HG02884 (cell line): Measurements from ENCODE around the gene AIP.
A peak's percentile ranks its signal among the peaks of the same experiment; 100 is the strongest.
"Not testable (repeated sequence)": the region's sequence is repeated elsewhere in the genome, so short reads cannot be mapped to it uniquely, and the experiment has no call there.

Source experiments
- ATAC-seq: cut with Tn5 transposase; IDR thresholded peaks from one replicate; pipeline ENCODE4 v1.9.1; 2021; ENCODE audit warnings: mild to moderate bottlenecking, moderate library complexity; ENCODE audit not compliant: unreplicated experiment

AIP gene

DNA sequence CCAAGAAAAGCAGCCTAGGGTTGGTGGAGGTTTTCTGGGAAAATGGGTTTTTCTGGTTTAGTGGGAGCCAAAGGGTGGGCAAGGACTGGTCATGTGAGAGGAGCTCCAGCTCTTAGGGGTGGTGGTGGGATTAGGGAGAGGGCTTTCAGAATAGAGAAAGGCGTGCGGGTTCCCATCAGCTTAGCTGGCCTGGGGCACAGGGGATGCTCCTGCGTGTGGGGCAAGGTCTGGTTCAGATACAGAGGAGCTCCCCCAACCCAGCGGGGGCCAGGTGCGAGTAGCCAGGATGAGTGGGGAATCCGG, 14.4 kb upstream of the AIP start:
- no peak for ATAC-seq

DNA sequence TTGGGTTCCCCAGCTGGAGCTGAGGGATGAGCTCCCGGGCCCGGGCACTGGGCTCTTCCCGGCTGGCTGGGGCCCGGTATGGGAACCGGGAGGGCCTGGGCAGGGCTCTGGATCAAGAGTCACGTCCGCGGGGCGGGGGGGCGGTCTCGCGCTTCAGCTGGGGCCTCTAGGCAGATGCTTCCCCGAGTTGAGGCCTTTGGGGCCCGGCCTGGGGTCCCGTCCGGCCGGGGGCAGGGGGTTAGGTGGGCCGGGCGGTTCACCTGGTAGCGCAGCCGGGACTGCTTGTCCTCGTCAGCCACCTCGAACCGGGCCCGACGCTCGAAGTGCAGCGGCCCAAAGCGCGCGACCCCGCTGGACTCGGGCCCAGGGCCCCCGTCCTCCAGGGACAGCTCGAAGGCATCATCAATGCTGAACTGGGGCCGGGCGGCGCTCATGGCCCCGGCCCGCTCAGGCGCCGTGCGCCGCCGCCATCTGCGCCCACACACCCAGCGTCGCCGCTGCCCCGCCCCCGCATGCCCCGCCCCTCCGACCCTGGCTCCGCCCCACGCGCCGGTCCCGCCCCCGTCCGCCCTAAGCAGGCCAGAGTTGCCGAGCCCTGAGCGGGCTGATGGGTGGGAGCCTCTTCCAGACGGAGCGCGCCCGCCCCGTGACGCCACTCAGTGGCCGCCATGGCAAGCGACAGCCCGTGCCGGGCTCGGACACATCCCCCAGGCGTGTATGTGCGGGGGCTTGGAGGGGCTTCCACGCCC, 13.9 kb upstream of the AIP start, which contains the start of gene TMEM134:
Gene TMEM134, minus strand, starts transcription at position 493 of the 749 bp plus-strand sequence. Its CDS starts 59 bp downstream, at position 434.
- ATAC-seq, result peak; percentile 71

DNA sequence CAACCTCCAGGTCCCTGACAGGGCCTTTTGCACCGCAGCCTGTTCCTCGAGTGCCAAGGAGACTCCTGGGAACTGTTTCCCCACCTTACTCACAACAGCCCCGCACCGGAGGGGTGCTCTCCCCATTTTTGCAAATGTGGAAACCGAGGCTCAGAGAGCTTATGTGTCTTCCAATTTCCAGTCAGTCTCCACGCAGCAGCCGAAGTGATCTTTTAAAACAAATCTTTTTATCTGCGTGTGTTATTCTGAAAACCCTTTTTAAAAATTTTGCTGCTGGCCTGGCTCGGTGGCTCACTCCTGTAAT, 13.4 kb upstream of the AIP start:
- no peak for ATAC-seq

DNA sequence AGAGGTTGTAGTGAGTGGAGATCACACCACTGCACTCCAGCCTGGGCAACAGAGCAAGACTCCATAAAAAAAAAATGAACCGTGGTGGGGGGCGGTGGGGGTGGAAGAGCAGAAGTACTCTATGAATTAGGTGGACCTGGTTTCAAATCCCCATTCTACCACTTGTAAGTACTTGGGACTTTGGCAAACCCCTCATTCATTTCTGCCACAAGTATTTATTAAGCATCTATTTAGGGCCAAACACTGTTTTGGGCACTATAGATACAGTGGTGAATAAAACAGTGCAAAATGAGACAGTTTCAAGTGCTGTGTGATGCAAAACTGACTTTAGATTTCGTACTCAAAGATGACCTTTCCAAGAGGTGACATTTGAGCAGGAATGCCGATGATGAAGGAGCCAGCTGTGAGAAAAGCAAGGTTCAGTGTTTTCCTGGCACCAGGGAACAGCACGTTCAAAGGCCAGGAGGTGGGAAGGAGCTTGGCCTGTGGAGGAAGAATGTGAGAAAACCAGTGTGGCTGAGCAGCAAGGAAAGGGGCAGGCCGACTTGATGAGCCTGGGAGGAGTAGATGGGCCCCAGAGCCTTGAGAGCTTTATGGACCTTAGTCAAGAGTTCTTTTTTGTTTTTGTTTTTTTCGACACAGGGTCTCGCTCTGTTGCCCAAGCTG, 12.4 kb upstream of the AIP start:
- ATAC-seq, result no peak

DNA sequence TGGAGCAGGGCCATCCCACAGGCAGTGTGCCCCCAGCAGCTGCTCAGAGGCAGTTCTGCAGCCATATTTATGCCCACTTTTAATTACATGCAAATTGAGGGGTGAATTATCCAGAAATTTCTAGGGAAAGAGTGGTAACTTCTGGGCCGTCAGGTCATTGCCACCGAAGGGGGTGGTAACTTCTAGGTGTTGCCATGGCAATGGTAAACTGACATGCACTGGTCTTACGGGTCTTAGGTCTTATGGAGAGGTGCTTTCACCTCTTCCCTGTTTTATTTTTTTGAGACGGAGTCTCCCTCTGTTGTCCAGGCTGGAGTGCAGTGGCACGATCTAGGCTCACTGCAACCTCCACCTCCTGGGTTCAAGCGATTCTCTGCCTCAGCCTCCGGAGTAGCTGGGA, 9.9 kb upstream of the AIP start:
- no peak for ATAC-seq

DNA sequence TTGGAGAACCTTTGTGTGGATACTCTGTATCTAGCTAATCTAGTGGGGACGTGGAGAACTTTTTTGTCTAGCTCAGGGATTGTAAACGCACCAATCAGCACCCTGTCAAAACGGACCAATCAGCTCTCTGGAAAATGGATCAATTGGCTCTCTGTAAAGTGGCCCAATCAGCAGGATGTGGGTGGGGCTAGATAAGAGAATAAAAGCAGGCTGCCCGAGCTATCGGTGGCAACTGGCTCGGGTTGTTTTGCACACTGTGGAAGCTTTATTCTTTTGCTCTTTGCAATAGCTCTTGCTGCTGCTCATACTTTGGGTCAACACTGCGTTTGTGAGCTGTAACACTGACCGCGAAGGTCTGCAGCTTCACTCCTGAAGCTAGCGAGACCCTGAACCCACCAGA, 6.1 kb upstream of the AIP start:
- ATAC-seq, result not testable (repeated sequence)

DNA sequence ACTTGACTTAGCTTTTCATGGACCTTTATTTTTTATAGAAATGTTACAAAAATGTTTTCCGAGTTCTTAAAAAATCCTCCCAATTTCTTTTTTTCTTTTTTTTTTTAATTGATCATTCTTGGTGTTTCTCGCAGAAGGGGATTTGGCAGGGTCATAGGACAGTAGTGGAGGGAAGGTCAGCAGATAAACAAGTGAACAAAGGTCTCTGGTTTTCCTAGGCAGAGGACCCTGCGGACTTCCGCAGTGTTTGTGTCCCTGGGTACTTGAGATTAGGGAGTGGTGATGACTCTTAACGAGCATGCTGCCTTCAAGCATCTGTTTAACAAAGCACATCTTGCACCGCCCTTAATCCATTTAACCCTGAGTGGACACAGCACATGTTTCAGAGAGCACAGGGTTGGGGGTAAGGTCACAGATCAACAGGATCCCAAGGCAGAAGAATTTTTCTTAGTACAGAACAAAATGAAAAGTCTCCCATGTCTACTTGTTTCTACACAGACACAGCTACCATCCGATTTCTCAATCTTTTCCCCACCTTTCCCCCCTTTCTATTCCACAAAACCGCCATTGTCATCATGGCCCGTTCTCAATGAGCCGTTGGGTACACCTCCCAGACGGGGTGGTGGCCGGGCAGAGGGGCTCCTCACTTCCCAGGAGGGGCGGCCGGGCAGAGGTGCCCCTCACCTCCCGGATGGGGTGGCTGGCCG, 5.3 kb upstream of the AIP start:
- not testable (repeated sequence) for ATAC-seq

DNA sequence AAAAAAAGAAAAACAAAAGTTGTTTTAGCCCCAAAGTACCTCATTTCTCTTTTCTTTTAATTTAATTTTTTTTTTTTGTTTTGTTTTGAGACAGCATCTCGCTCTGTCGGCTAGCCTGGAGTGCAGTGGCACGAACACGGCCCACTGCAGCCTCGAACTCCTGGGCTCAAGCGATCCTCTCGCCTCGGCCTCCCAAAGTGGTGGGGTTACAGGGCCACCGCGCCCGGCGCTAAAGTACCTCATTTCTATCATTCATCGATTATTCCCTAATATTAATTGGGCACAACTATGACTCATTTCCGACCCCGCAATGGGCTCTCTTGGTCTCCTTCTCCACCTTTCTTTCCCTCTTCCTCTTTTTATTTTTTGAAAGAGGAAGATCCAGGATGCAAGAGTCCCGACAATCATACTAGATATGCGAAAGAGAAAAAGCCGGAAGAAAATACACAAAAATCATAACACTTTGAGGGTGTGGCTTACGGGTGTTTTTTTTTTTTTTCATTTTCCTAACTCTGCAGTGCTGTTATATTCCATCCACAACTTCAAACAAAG, 475 bp upstream of the AIP start:
- no peak for ATAC-seq

DNA sequence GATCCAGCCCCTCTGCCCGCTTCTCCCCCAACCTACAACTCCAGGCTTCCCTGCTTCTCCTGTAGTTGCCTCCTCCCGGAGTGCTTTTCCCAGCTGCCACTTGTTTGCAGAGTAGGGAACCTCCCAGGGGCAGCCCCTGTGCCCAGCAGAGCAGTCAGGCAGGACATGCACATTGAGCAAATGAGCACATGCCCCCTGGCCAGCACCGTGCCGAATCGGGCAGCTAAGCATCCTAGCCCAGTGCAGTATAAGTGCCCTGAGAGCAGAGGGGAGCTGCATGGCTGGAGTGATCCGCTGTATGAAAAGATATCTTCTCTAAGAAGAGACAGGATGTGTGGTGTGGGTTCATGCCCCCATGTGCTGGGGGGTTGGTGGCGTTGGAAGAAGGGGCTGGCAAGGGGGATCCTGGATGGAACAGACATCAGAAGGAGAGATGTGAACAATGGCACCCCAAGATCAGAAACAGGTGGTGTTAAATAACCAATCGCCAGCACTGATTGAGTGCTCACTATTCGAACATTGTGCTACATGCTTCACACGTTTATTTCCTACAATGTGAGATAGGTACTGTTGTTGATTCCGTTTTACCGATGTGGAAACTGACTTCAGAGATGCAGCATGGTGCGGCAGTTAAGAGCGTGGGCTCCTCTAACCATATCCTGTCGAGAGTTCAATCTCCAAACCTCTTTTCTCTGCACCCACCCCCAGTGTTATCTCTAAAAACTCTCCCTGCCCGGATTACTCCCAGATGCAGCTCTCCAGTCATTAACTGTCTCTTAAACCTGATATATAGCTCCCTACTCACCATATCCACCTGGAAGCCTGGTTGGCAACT, 1.2 kb downstream of the AIP start:
- ATAC-seq, result no peak

DNA sequence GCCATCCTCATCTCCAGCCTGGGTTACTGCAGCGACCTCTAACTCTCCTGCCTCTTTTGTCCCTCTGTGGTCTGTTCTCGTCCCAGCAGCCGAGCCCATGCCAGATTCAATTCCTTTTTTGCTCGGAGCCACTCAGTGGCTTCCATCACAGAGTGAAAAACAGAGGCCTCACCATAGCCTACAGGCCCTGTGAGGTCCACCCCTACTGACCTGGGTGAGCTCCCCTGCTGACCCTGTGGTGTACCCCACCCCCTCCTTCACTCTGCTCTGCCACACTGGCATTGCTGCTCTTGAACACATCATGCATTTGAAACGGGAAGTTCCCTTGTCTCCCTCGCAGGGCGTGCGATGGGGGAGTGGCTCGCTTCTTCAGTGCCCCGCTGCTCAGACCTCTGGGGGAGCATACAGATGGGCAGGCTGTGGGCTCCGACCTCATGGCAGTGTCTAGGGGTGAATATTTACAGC, 2.1 kb downstream of the AIP start:
- ATAC-seq, result no peak

DNA sequence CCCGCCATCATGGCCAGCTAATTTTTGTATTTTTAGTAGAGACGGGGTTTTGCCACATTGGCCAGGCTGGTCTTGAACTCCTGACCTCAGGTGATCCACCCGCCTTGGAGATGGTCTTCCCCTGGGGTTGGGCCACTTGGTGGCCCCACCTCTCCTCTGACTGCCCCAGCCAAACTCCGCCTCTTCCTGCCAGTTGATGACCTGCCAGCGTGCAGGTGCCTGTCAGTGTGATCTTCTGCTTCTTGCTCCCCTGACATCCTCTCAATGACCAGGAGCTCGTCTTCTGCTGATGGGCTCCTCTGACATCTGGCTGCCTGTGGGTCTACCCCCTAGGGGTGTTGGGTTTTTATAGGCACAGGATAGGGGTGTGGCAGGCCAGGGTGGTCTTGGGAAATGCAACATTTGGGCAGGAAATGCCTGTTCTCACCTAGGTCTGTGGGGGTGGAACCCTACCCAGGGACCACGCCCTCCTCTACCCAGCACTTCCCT, 3.1 kb downstream of the AIP start:
- ATAC-seq, result not testable (repeated sequence)

DNA sequence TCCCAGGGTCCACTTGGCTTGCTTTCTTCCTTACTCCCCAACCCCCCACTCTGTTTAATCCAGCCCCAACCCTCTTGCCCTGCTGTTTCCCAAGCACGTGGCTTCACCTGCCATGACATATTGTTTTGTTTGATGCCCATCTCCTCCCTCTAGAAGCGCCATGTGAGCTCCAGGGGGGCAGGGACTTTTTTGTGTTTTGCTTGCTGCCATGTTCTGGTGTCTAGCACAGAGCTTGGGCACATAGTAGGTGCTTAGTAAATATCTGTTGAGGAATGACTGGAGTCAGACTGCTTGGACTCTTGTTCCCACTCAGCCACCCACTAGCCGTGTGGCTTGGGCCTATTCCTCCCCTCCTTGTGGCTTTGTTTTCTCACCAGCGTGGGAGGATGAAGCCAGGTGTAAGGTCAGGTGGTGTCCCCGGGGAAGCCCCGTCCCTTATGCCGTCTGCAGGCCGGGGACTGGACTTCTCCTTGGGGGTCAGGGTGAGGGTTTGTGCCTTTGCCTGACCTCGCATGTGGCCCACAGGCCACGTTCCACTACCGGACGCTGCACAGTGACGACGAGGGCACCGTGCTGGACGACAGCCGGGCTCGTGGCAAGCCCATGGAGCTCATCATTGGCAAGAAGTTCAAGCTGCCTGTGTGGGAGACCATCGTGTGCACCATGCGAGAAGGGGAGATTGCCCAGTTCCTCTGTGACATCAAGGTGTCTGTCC, 3.8 kb downstream of the AIP start:
- no peak for ATAC-seq

DNA sequence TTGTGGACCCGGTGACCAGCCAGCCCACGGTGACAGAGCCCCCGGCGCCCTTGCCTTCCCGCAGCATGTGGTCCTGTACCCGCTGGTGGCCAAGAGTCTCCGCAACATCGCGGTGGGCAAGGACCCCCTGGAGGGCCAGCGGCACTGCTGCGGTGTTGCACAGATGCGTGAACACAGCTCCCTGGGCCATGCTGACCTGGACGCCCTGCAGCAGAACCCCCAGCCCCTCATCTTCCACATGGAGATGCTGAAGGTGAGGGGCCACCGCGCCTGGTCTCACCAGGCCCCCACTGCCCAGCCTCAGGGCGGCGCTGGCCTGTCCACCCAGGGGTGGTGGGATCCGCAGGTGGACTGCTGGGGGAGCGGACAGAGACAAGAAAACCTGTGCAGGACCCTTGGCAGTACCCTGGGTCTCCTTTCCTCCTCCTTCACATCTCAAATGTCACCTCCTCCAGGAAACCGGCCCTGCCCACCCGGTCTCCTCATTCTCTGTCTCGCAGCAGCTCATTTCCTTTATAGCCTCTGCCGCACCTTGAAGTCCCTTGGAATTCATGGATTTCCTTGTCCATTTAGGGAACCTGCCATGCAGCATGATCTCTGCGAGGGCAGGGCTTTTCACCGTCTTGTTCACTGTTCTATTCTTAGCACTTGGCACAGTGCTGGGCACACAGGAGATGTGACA, 6.5 kb downstream of the AIP start:
- ATAC-seq, result no peak

DNA sequence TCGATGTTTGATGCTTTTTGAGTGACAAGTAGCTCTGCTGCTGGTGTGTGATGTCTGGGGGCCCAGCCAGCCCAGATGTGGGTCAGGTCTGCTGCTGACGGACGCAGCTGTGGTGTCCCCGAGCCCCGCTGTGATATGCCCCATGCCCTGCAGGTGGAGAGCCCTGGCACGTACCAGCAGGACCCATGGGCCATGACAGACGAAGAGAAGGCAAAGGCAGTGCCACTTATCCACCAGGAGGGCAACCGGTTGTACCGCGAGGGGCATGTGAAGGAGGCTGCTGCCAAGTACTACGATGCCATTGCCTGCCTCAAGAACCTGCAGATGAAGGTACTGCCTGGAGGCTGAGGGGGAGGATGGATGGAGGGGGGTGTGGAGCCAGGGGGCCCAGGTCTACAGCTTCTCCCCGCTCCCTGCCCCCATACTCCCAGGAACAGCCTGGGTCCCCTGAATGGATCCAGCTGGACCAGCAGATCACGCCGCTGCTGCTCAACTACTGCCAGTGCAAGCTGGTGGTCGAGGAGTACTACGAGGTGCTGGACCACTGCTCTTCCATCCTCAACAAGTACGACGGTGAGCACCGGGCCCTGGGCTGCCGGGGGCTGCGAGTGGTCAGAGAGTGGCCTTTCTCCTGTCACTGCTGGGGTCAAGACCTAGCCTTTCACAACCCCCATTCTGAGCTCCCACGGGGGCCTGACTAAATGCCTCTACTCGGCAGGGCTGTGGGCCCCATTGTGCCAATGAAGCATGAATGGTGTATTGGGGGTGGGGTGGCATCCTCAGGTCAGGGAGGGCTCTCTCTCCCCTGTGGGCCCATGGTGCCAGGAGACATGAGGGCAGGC, 7.3 kb downstream of the AIP start:
- no peak for ATAC-seq

DNA sequence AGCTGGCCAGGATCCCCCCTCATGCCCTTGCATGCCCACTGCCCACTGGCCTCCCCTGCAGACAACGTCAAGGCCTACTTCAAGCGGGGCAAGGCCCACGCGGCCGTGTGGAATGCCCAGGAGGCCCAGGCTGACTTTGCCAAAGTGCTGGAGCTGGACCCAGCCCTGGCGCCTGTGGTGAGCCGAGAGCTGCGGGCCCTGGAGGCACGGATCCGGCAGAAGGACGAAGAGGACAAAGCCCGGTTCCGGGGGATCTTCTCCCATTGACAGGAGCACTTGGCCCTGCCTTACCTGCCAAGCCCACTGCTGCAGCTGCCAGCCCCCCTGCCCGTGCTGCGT, 7.9 kb downstream of the AIP start:
- ATAC-seq, result no peak

DNA sequence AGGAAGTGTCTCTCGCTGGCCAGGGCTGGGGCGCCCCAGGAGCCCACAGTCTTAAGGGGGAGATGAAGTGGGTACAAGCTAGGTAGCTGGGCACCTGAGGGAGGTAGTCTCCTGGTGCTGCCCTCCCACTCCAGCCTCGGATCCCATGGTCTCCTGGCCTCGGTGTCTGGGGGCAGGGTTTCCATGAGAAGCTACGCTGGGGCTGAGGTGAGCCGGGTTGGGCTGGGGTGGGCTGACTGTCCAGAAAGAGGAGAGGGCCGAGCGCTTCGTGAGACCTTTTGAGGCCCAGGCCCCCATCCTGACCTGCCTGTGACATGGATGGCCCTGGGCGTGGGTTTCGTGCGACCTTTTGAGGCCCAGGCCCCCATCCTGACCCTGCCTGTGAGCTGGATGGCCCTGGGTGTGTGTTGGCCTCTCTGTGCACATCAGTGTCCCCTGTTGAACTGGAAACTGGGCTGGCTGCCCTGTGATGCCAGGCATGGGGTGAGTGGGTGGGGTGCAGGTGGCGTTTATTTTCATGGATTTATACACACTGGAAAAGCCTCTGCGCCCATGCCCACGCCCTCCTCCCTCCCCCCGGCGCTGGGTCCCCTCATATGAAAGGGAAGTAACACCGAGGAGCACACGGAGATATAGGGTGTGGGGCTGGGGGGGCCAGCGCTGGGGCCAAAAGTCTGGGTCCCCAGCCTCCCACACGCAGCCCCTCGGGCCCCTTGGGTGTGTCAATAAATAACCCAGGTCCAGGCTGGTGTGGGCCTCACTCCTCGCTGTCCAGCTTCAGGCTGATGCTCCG, 8.6 kb downstream of the AIP start:
- no peak for ATAC-seq

DNA sequence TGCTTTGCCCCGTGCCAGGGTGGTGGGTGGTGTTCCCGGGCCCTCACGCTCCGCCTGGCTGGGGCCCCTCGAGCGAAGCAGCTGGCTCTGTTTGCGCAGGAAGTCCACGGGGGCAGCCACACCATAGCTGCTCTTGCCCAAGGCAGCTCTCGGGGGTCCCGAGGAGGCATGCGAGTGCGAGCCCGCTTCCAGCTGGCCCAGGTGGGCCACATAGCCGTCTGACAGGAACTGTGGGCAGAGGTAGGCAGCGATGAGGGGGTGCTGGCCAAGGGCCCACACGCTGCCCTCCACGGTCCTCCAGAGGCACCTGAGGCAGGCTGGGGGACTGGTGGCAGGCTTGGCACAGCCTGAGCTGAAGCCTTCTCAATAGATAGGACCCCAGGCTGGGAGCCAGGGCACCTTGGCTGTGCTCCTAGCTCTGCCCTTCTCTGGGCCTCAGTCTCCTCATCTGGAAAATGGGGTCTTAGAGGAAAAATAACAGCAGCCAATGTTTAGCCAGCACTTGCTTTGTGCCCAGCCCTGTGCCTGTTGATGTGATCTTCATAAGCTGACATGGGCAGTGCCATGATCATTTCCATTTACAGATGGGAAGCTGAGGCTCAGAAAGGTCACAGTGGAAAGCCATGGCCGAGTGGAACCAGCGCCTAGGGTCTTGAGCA, 9.4 kb downstream of the AIP start:
- no peak for ATAC-seq
